HG03196 (cell line): Measurements from ENCODE around the gene DRG2.

Experiments used
- ATAC-seq: cut with Tn5 transposase; IDR thresholded peaks from one replicate; pipeline ENCODE4 v1.9.1; 2021; ENCODE audit not compliant: unreplicated experiment

The DRG2 gene

GRCh38 chr17:18115517-18115916 lies 27.8 kb downstream of the DRG2 start:
- no peak for ATAC-seq

- ATAC-seq, result no peak
These were observed 28.3 kb downstream of the DRG2 start for GRCh38 chr17:18116078-18116477.

GRCh38 chr17:18117533-18117932 lies 29.8 kb downstream of the DRG2 start:
- ATAC-seq, result no peak

- ATAC-seq, result no peak
These were observed 30.5 kb downstream of the DRG2 start for GRCh38 chr17:18117982-18118975.

GRCh38 chr17:18119166-18119745 lies 31.5 kb downstream of the DRG2 start:
- ATAC-seq, result no peak

- ATAC-seq, result no peak
These were observed 32.2 kb downstream of the DRG2 start for GRCh38 chr17:18119938-18120337.

- no peak for ATAC-seq
These were observed 32.8 kb downstream of the DRG2 start for GRCh38 chr17:18120461-18121017.

- no peak for ATAC-seq
These were observed 33.6 kb downstream of the DRG2 start for GRCh38 chr17:18121144-18121910.

GRCh38 chr17:18122990-18123753 lies 35.4 kb downstream of the DRG2 start:
- no peak for ATAC-seq

- ATAC-seq, result no peak
These were observed 36.8 kb downstream of the DRG2 start for GRCh38 chr17:18124345-18125126.

GRCh38 chr17:18129041-18129502 lies 41.3 kb downstream of the DRG2 start:
- ATAC-seq, result no peak

- ATAC-seq, result no peak
These were observed 45.0 kb downstream of the DRG2 start for GRCh38 chr17:18132711-18133110.

GRCh38 chr17:18136357-18136756 lies 48.6 kb downstream of the DRG2 start:
- no peak for ATAC-seq

- ATAC-seq, result no peak
These were observed 50.5 kb downstream of the DRG2 start for GRCh38 chr17:18138065-18138749.

GRCh38 chr17:18139092-18139491 lies 51.3 kb downstream of the DRG2 start:
- ATAC-seq, result no peak

GRCh38 chr17:18139498-18139897 lies 51.8 kb downstream of the DRG2 start:
- no peak for ATAC-seq

GRCh38 chr17:18139949-18140348 lies 52.2 kb downstream of the DRG2 start:
- no peak for ATAC-seq

GRCh38 chr17:18140648-18141047 lies 52.9 kb downstream of the DRG2 start:
- ATAC-seq, result no peak

GRCh38 chr17:18141210-18141803 lies 53.6 kb downstream of the DRG2 start:
- no peak for ATAC-seq
